ENCODE results near the gene PPP1R12A. TPM values are rescaled to one million over a fixed set of nuclear protein-coding genes. Genes with fewer than 3 reads are reported as not detected.

Gene PPP1R12A
- total and polyA plus RNA-seq, 2 of the 4 experiments (the other 2 are of a cell fraction) = 47.7 to 112 TPM

DNA sequence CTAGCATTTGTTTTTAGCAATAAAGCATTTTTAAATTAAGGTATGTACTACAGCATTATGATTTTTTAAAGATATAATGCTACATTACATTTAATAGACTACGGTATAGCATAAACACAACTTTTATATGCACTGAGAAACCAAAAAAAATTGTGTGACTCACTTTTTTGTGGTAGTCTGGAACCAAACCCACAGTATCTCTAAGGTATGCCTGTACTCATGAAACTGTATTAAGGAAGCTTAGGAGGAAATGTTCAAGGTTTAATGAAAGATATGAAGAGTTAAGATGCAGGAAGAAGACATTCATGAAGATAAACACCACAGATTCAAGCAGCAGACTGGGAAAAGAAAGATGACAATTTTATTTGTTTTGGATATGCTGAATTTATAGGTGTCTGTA, 51.7 kb downstream of the PPP1R12A start:
- Histone ChIP-seq H3K14ac (replicated peaks; ENCODE audit: low read depth, low read length) (no peak overlapping the region), H2BK15ac (ENCODE audit: low read depth, low read length) (no peak overlapping the region), H4K20me1 (ENCODE audit: insufficient read depth, low read length) (peaks cover 63% of the 10 kb centered on the region; the same call in 1 of the 2 replicates), H2AK9ac (replicated peaks; ENCODE audit: low read depth, low read length, poor library complexity) (no peak overlapping the region), H3K9me1 (ENCODE audit: insufficient read depth, low read length) (peaks cover 3% of the 10 kb centered on the region; the same call in 1 of the 2 replicates), H3K23ac (ENCODE audit: low read depth, low read length) (no peak overlapping the region), H4K91ac (ENCODE audit: insufficient read depth, low read depth, low read length) (no peak overlapping the region), H3K79me1 (ENCODE audit: low read depth in 1 of 2, low read length in 2 of 2) (peaks cover 7 to 50% of the 10 kb centered on the region in 2 experiments; a peak in 3 of 4 replicates), H3K27ac (ENCODE audit: insufficient read depth, low read length) (no peak overlapping the region), H3K9ac (ENCODE audit: low read depth, low read length) (no peak overlapping the region), H3K9me3 (ENCODE audit: control insufficient read depth, insufficient read depth, low read length) (no peaks in the 10 kb centered on the region), H2BK120ac (ENCODE audit: low read depth, low read length) (no peak overlapping the region), H3K4me2 (ENCODE audit: low read depth, low read length) (peak overlapping the region; percentile 49; the same call in 1 of the 2 replicates), H3K4me1 (ENCODE audit: control insufficient read depth, insufficient read depth, low read length) (no peaks in the 10 kb centered on the region; the same call in none of the 2 replicates), H2BK20ac (ENCODE audit: low read depth, low read length) (no peak overlapping the region), H3K56ac (ENCODE audit: extremely low read depth, insufficient read depth, low read length) (no peak overlapping the region), H2AK5ac (ENCODE audit: low read depth, low read length) (no peak overlapping the region), H4K5ac (ENCODE audit: low read depth, low read length) (no peak overlapping the region), H2BK5ac (ENCODE audit: low read depth, low read length, poor library complexity, severe bottlenecking) (no peak overlapping the region), H3K4me3 (ENCODE audit: insufficient read depth, low read depth, low read length) (no peak overlapping the region), H3K18ac (ENCODE audit: low read depth, low read length) (no peak overlapping the region), H3K4ac (ENCODE audit: low read depth, low read length) (no peak overlapping the region), H4K8ac (ENCODE audit: low read depth in 2 of 2, low read length in 2 of 2) (no peak overlapping the region), H3K36me3 (ENCODE audit: control insufficient read depth, insufficient read depth, low read length) (no peaks in the 10 kb centered on the region), H2AFZ (replicated peaks; ENCODE audit: low read length, poor library complexity) (no peak overlapping the region), H3K27me3 (ENCODE audit: control insufficient read depth, insufficient read depth, low read length) (no peaks in the 10 kb centered on the region)
- BruUV-seq (replicated peaks) = no TSS peak
- intact Hi-C loops (cut with micrococcal nuclease) = no loop called here
- in situ Hi-C loops (cut with MboI; ENCODE audit: low sequenced_read_pairs) = no loop called here
- peak; percentile 37; the same call in 1 of the 2 replicates for ATAC-seq (ENCODE audit: low read depth)
- DNase-seq = peak; percentile 68
- ChIA-PET POLR2A (ENCODE audit: unreplicated experiment) (no interaction called here), CTCF (no interaction called here)
- WGBS, 2 experiments (ENCODE audit: extremely low coverage in 2 of 2, insufficient read length in 1 of 2) = no CpG with 5 or more reads among the region's 1 CpG
- TF ChIP-seq CHD1 (IDR thresholded peaks at IDR 0.05; ENCODE audit: low read depth, low read length) (no peak), RAD21 (IDR thresholded peaks at IDR 0.05; ENCODE audit: low read length) (no peak), FOS (IDR thresholded peaks at IDR 0.05; ENCODE audit: low read depth, low read length) (no peak), CEBPB (IDR thresholded peaks at IDR 0.05; ENCODE audit: low read depth, low read length) (no peak), SMC3 (IDR thresholded peaks at IDR 0.05; ENCODE audit: low read depth, low read length) (no peak), MAZ (IDR thresholded peaks at IDR 0.05; ENCODE audit: borderline replicate concordance, low read depth, low read length) (no peak), MXI1 (IDR thresholded peaks at IDR 0.05; ENCODE audit: borderline replicate concordance, low read depth, low read length) (no peak), RCOR1 (IDR thresholded peaks at IDR 0.05; ENCODE audit: insufficient replicate concordance, low read length) (no peak), BHLHE40 (IDR thresholded peaks at IDR 0.05; ENCODE audit: low read depth, low read length) (no peak), MAFK (IDR thresholded peaks at IDR 0.05; ENCODE audit: low read depth, low read length) (no peak), RFX5 (IDR thresholded peaks at IDR 0.05; ENCODE audit: low read depth, low read length) (no peak), POLR2A (IDR thresholded peaks at IDR 0.05; ENCODE audit: low read depth, low read length) (no peak), NFE2L2 (IDR thresholded peaks at IDR 0.05; ENCODE audit: low read depth, low read length) (no peak)
- TF ChIP-seq, protein P1, sequence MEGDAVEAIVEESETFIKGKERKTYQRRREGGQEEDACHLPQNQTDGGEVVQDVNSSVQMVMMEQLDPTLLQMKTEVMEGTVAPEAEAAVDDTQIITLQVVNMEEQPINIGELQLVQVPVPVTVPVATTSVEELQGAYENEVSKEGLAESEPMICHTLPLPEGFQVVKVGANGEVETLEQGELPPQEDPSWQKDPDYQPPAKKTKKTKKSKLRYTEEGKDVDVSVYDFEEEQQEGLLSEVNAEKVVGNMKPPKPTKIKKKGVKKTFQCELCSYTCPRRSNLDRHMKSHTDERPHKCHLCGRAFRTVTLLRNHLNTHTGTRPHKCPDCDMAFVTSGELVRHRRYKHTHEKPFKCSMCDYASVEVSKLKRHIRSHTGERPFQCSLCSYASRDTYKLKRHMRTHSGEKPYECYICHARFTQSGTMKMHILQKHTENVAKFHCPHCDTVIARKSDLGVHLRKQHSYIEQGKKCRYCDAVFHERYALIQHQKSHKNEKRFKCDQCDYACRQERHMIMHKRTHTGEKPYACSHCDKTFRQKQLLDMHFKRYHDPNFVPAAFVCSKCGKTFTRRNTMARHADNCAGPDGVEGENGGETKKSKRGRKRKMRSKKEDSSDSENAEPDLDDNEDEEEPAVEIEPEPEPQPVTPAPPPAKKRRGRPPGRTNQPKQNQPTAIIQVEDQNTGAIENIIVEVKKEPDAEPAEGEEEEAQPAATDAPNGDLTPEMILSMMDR (conservative IDR thresholded peaks at IDR 0.05; ENCODE audit: low read depth, low read length) = no peak
- TF ChIP-seq, protein P2, sequence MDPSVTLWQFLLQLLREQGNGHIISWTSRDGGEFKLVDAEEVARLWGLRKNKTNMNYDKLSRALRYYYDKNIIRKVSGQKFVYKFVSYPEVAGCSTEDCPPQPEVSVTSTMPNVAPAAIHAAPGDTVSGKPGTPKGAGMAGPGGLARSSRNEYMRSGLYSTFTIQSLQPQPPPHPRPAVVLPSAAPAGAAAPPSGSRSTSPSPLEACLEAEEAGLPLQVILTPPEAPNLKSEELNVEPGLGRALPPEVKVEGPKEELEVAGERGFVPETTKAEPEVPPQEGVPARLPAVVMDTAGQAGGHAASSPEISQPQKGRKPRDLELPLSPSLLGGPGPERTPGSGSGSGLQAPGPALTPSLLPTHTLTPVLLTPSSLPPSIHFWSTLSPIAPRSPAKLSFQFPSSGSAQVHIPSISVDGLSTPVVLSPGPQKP (IDR thresholded peaks at IDR 0.05; ENCODE audit: borderline replicate concordance, low read depth, low read length) = no peak
- TF ChIP-seq, protein P3, sequence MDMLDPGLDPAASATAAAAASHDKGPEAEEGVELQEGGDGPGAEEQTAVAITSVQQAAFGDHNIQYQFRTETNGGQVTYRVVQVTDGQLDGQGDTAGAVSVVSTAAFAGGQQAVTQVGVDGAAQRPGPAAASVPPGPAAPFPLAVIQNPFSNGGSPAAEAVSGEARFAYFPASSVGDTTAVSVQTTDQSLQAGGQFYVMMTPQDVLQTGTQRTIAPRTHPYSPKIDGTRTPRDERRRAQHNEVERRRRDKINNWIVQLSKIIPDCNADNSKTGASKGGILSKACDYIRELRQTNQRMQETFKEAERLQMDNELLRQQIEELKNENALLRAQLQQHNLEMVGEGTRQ (IDR thresholded peaks at IDR 0.05; ENCODE audit: low read depth, low read length) = no peak
- dilution Hi-C loops (cut with HindIII; ENCODE audit: low sequenced_read_pairs, unreplicated experiment) = no loop called here
